HCT116 (cell line): Measurements from ENCODE around the gene LRRC34. TPM values are rescaled to one million over a fixed set of nuclear protein-coding genes. Genes with fewer than 3 reads are reported as not detected.

Source experiments
- ATAC-seq: fragments of 200-7000 bp; cut with Tn5 transposase; 2 replicates; pipeline ENCODE4 v1.9.1; 2020; ENCODE audit warnings: mild to moderate bottlenecking, moderate library complexity
- BruUV-seq: library from RNA; stranded (reverse); fragments of 400-500 nt; replicated peaks from 2 replicates; lab custom pipeline; 2021; lab: Mats Ljungman, UMichigan
- CTCF ChIA-PET: fragments of 300-600 bp; sonication (Branson Sonifier 250); formaldehyde crosslinking; loops from one replicate; lab custom pipeline; 2021; ENCODE audit warnings: antibody characterized with exemption; lab: Charles Lee
- POLR2A ChIA-PET: fragments of 300-600, 350-600 bp; sonication (Branson Sonifier 250); formaldehyde crosslinking; loops from one replicate; lab custom pipeline; 2021; ENCODE audit warnings: antibody characterized with exemption; lab: Charles Lee
- RAD21 ChIA-PET, 2 experiments: fragments of 300-600 bp; sonication (Branson Sonifier 250); formaldehyde crosslinking; loops; one replicate each; lab custom pipeline; 2023; ENCODE audit warnings: low total read pairs in 2 of 2; ENCODE audit not compliant: uncharacterized antibody in 2 of 2, unreplicated experiment in 2 of 2, low non-redundant PET in 1 of 2; lab: Charles Lee
- DNase-seq: peaks from one replicate; pipeline ENCODE4 v3.0.0-alpha.2; 2010; ENCODE audit warnings: low read depth, low spot score
- H2AFZ ChIP-seq: fragments of 200-600 bp; shearing (Covaris generic), sonication (generic); 2 replicates; pipeline ENCODE4 v1.6.1; 2017; ENCODE audit warnings: low read depth, mixed run types, mixed read lengths, antibody characterized with exemption, low read length; ENCODE audit not compliant: poor library complexity, severe bottlenecking
- H3K27ac ChIP-seq: 2 replicates; pipeline ENCODE4 v1.5.1; 2012; ENCODE audit warnings: low read depth, low read length
- H3K27me3 ChIP-seq: fragments of 200-600 bp; sonication (generic); 2 replicates; pipeline ENCODE4 v1.6.1; 2016; ENCODE audit warnings: mixed run types, low read length, mixed read lengths; ENCODE audit not compliant: insufficient read depth
- H3K36me3 ChIP-seq, 2 experiments: fragments of 200-500 bp in 1 of 2; fragments of 200-600 bp in 1 of 2; sonication (Bioruptor generic) in 1 of 2; sonication (generic) in 1 of 2; 2 replicates each; pipeline versions ENCODE4 v1.5.1 to v1.6.1; 2014 to 2016; ENCODE audit warnings: low read length in 2 of 2, inconsistent platforms in 1 of 2, mixed read lengths in 1 of 2, mixed run types in 1 of 2; ENCODE audit not compliant: insufficient read depth in 2 of 2, control insufficient read depth in 1 of 2
- H3K4me1 ChIP-seq, 2 experiments: fragments of 200-600 bp in 1 of 2; sonication (generic) in 1 of 2; 2 replicates each; pipeline versions ENCODE4 v1.5.1 to v1.6.1; 2012 to 2017; ENCODE audit warnings: low read length in 2 of 2, inconsistent platforms in 1 of 2, mild to moderate bottlenecking in 1 of 2, mixed read lengths in 1 of 2, mixed run types in 1 of 2, moderate library complexity in 1 of 2; ENCODE audit not compliant: insufficient read depth in 2 of 2, control insufficient read depth in 1 of 2
- H3K4me2 ChIP-seq: fragments of 200-600 bp; sonication (generic); 2 replicates; pipeline ENCODE4 v1.6.1; 2017; ENCODE audit warnings: mixed run types, low read length, mixed read lengths
- H3K4me3 ChIP-seq, 2 experiments: fragments of 200-600 bp in 1 of 2; sonication (generic) in 1 of 2; replicated peaks in 1 of 2; 2 replicates each; pipeline ENCODE4 v1.5.1; 2011 to 2016; ENCODE audit warnings: low read length in 2 of 2, control low read depth in 1 of 2, low read depth in 1 of 2, mild to moderate bottlenecking in 1 of 2, mixed read lengths in 1 of 2, mixed run types in 1 of 2
- H3K79me2 ChIP-seq: fragments of 200-600 bp; sonication (generic); 2 replicates; pipeline ENCODE4 v1.6.1; 2017; ENCODE audit warnings: mild to moderate bottlenecking, mixed run types, low read length, moderate library complexity, mixed read lengths; ENCODE audit not compliant: insufficient read depth
- H3K9ac ChIP-seq: fragments of 200-600 bp; sonication (generic); 2 replicates; pipeline ENCODE4 v1.6.1; 2016; ENCODE audit warnings: low read length, mixed read lengths
- H3K9me2 ChIP-seq: fragments of 200-600 bp; sonication (generic), shearing (Covaris generic); 2 replicates; pipeline ENCODE4 v1.6.1; 2017; ENCODE audit warnings: mixed run types, mild to moderate bottlenecking, moderate library complexity; ENCODE audit not compliant: insufficient read depth
- H3K9me3 ChIP-seq, 2 experiments: fragments of 200-500 bp in 1 of 2; fragments of 200-600 bp in 1 of 2; sonication (Bioruptor generic) in 1 of 2; sonication (generic) in 1 of 2; 2 replicates each; pipeline ENCODE4 v1.6.1; 2014 to 2017; ENCODE audit warnings: low read length in 2 of 2, mixed read lengths in 2 of 2, inconsistent platforms in 1 of 2, low read depth in 1 of 2, mild to moderate bottlenecking in 1 of 2, mixed run types in 1 of 2, moderate library complexity in 1 of 2; ENCODE audit not compliant: control insufficient read depth in 1 of 2, insufficient read depth in 1 of 2
- H4K20me1 ChIP-seq: fragments of 200-600 bp; sonication (generic), shearing (Covaris generic); 2 replicates; pipeline ENCODE4 v1.6.1; 2017; ENCODE audit warnings: mixed run types, mild to moderate bottlenecking, moderate library complexity; ENCODE audit not compliant: insufficient read depth
- CBX3 ChIP-seq: IDR thresholded peaks from 2 replicates; pipeline ENCODE4 v1.6.1; 2012; ENCODE audit warnings: low read depth
- CEBPB ChIP-seq: IDR thresholded peaks from 2 replicates; pipeline ENCODE4 v1.6.1; 2012; ENCODE audit warnings: low read depth
- EGR1 ChIP-seq: IDR thresholded peaks from 2 replicates; pipeline ENCODE4 v1.6.1; 2012; ENCODE audit warnings: low read depth
- ELF1 ChIP-seq: IDR thresholded peaks from 2 replicates; pipeline ENCODE4 v1.6.1; 2012; ENCODE audit warnings: low read depth, borderline replicate concordance
- EZH2phosphoT487 ChIP-seq: fragments of 200-600 bp; IDR thresholded peaks from 2 replicates; pipeline ENCODE4 v1.6.1; 2018; ENCODE audit warnings: antibody characterized with exemption, borderline replicate concordance
- FOSL1 ChIP-seq: IDR thresholded peaks from 2 replicates; pipeline ENCODE4 v1.6.1; 2012; ENCODE audit warnings: low read depth
- JUND ChIP-seq: IDR thresholded peaks from 2 replicates; pipeline ENCODE4 v1.6.1; 2012
- POLR2A ChIP-seq: IDR thresholded peaks from 2 replicates; pipeline ENCODE4 v1.7.0; 2011; ENCODE audit warnings: borderline replicate concordance; ENCODE audit not compliant: insufficient read depth, insufficient read length; ENCODE audit errors: extremely low read depth
- POLR2AphosphoS5 ChIP-seq: IDR thresholded peaks from 2 replicates; pipeline ENCODE4 v1.6.1; 2011; ENCODE audit warnings: mild to moderate bottlenecking, low read depth, low read length, moderate library complexity
- SIN3A ChIP-seq: IDR thresholded peaks from 2 replicates; pipeline ENCODE4 v1.6.1; 2012; ENCODE audit warnings: low read depth
- SP1 ChIP-seq: IDR thresholded peaks from 2 replicates; pipeline ENCODE4 v1.6.1; 2012; ENCODE audit warnings: low read depth
- SRF ChIP-seq: IDR thresholded peaks from 2 replicates; pipeline ENCODE4 v1.6.1; 2012; ENCODE audit warnings: low read depth
- YY1 ChIP-seq: IDR thresholded peaks from 2 replicates; pipeline ENCODE4 v1.6.1; 2011; ENCODE audit warnings: low read length, low read depth, moderate library complexity, mild to moderate bottlenecking; ENCODE audit not compliant: insufficient replicate concordance; ENCODE audit errors: extremely low read depth
- ZFX ChIP-seq: fragments of 450-650 bp; IDR thresholded peaks from 2 replicates; pipeline ENCODE4 v1.6.1; 2017
- intact Hi-C: fragments of 100-400 bp; cut with micrococcal nuclease; formaldehyde crosslinking; loops from 2 replicates; pipeline ENCODE4 v1.10.0; 2022
- total RNA-seq: library from RNA; stranded (reverse); gene quantifications from one replicate; pipeline ENCODE4 v1.2.1, GENCODE V29; 2021; ENCODE audit not compliant: unreplicated experiment
- TF ChIP-seq, protein P1 (sequence below), 3 experiments: fragments of 200-600 bp in 1 of 3; sonication (generic) in 1 of 3; IDR thresholded peaks in 2 of 3; conservative IDR thresholded peaks in 1 of 3; 2 replicates each; pipeline ENCODE4 v1.5.1; 2012 to 2017; ENCODE audit warnings: low read depth in 2 of 3, low read length in 2 of 3, antibody characterized with exemption in 1 of 3, borderline replicate concordance in 1 of 3, control low read depth in 1 of 3, mild to moderate bottlenecking in 1 of 3, mixed read lengths in 1 of 3, mixed run types in 1 of 3, moderate library complexity in 1 of 3; ENCODE audit not compliant: insufficient read depth in 1 of 3
- TF ChIP-seq, protein P2 (sequence below): IDR thresholded peaks from 2 replicates; pipeline ENCODE4 v1.6.1; 2012; ENCODE audit warnings: low read depth

Gene LRRC34
- total RNA-seq, 1 experiment from 2014 or later, result not detected

DNA sequence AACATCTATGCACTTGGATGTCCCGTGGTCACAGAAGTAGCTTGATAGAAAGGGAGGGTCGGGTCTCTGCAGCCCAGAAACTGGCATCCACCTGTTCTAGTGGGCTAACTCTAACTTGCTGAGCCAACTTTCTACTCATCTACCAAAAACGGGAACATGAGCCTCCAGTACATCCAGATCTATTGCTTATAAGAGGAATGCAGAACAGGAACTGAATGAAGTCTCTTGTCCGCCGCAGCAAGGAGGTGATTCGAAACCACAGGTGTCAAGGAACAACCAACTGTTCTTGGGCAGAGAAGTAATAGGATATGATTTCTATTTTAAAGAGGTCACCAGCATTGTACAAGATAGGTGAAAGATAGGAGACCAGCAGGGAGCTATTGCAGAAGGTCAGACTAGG, 65.8 kb downstream of the LRRC34 start:
- no peak overlapping the region for H3K27ac ChIP-seq
- H3K4me3 ChIP-seq, result no peak overlapping the region
- no peak overlapping the region for H3K9ac ChIP-seq
- H3K27me3 ChIP-seq, result 0 out of 2 replicates have a peak, but pooled peaks cover 7% of the 10 kb centered on the region
- intact Hi-C loops, result loop anchor here (1.0 kb wide), 1 partner anchor 614 kb away; no protein-coding TSS in a partner anchor
- POLR2A ChIA-PET, result no interaction called here
- H3K4me1 ChIP-seq, result peaks cover 0 to 9% of the 10 kb centered on the region in 2 experiments; a peak in 1 of 4 replicates
- H3K4me2 ChIP-seq, result no peak overlapping the region
- H3K79me2 ChIP-seq, result no peaks in the 10 kb centered on the region
- DNase-seq, result no peak
- H3K36me3 ChIP-seq, result no peaks in the 10 kb centered on the region
- CTCF ChIA-PET, result interaction anchor here (4.5 kb wide), 1 partner anchor 882 kb away, joined by 23 read pairs; no protein-coding TSS in a partner anchor
- H3K9me3 ChIP-seq, result no peaks in the 10 kb centered on the region
- H4K20me1 ChIP-seq, result no peaks in the 10 kb centered on the region
- no peak overlapping the region for H2AFZ ChIP-seq
- H3K9me2 ChIP-seq, result no peaks in the 10 kb centered on the region
- RAD21 ChIA-PET, result no interaction called here
- TF ChIP-seq ZFX, result no peak
- TF ChIP-seq FOSL1, result no peak
- no peak for TF ChIP-seq POLR2AphosphoS5
- TF ChIP-seq POLR2A, result no peak
- no peak for TF ChIP-seq ELF1
- TF ChIP-seq, protein P1, sequence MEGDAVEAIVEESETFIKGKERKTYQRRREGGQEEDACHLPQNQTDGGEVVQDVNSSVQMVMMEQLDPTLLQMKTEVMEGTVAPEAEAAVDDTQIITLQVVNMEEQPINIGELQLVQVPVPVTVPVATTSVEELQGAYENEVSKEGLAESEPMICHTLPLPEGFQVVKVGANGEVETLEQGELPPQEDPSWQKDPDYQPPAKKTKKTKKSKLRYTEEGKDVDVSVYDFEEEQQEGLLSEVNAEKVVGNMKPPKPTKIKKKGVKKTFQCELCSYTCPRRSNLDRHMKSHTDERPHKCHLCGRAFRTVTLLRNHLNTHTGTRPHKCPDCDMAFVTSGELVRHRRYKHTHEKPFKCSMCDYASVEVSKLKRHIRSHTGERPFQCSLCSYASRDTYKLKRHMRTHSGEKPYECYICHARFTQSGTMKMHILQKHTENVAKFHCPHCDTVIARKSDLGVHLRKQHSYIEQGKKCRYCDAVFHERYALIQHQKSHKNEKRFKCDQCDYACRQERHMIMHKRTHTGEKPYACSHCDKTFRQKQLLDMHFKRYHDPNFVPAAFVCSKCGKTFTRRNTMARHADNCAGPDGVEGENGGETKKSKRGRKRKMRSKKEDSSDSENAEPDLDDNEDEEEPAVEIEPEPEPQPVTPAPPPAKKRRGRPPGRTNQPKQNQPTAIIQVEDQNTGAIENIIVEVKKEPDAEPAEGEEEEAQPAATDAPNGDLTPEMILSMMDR (IDR thresholded peaks at IDR 0.05 in 2 of 3, conservative IDR thresholded peaks at IDR 0.05 in 1 of 3; ENCODE audit: borderline replicate concordance in 1 of 3, insufficient read depth in 1 of 3, low read depth in 2 of 3, low read length in 2 of 3), result no peak
- no peak for TF ChIP-seq SP1
- no peak for TF ChIP-seq CBX3
- TF ChIP-seq EGR1, result no peak
- TF ChIP-seq EZH2phosphoT487, result no peak
- no peak for TF ChIP-seq YY1
- TF ChIP-seq JUND, result no peak
- TF ChIP-seq CEBPB, result no peak
- no peak for TF ChIP-seq SIN3A
- TF ChIP-seq, protein P2, sequence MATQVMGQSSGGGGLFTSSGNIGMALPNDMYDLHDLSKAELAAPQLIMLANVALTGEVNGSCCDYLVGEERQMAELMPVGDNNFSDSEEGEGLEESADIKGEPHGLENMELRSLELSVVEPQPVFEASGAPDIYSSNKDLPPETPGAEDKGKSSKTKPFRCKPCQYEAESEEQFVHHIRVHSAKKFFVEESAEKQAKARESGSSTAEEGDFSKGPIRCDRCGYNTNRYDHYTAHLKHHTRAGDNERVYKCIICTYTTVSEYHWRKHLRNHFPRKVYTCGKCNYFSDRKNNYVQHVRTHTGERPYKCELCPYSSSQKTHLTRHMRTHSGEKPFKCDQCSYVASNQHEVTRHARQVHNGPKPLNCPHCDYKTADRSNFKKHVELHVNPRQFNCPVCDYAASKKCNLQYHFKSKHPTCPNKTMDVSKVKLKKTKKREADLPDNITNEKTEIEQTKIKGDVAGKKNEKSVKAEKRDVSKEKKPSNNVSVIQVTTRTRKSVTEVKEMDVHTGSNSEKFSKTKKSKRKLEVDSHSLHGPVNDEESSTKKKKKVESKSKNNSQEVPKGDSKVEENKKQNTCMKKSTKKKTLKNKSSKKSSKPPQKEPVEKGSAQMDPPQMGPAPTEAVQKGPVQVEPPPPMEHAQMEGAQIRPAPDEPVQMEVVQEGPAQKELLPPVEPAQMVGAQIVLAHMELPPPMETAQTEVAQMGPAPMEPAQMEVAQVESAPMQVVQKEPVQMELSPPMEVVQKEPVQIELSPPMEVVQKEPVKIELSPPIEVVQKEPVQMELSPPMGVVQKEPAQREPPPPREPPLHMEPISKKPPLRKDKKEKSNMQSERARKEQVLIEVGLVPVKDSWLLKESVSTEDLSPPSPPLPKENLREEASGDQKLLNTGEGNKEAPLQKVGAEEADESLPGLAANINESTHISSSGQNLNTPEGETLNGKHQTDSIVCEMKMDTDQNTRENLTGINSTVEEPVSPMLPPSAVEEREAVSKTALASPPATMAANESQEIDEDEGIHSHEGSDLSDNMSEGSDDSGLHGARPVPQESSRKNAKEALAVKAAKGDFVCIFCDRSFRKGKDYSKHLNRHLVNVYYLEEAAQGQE, result no peak
- TF ChIP-seq SRF, result no peak
- no TSS peak for BruUV-seq
- no peak for ATAC-seq
